HG02840 (cell line): ENCODE data around the gene ROBO1.
"Not testable (repeated sequence)": the region's sequence is repeated elsewhere in the genome, so short reads cannot be mapped to it uniquely, and the experiment has no call there.

Experiments
- ATAC-seq: cut with Tn5 transposase; IDR thresholded peaks from one replicate; pipeline ENCODE4 v1.9.1; 2021; ENCODE audit warnings: mild to moderate bottlenecking, moderate library complexity, moderate number of reproducible peaks; ENCODE audit not compliant: unreplicated experiment, low FRiP score

ROBO1 gene

DNA sequence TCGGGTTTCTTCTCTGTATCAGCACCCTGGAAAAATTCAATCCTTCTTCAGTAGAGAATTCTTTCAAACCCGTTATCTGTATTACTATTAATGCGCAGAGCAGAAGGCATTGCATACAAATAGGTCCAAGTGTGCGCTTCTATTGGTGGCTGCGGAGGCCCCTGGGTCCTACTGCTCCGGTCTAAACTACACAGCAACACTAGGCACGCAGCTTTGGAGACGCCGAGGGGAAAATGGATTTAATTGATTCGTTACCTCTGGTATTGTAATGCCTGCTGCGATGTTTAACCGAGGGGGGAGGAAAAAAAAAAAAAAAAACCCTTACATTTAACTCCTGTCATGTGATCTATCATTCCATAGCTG lies at the start of gene ROBO1:
ROBO1 (minus strand) TSS at position 94 of the 363 bp plus-strand sequence.
- ATAC-seq: no peak

DNA sequence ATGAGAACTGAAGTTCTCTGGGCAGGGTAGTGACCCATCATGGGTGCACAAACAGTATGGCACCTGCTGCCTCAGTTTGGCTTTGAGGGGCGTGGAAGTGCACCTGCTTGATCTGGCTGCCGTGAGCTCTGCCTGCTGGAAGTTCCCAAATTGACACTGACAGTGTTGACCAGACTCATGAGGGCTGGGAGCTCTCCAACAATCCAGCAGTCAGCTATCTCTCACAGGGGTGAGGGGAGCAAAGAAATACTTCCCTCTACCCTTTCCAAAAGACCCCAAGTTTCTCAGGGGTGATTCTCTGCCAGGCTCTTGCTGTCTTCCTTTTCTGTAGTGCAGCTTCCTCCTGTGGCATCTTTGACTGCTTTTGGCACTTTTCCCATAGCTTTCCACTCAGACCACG lies 49.4 kb upstream of the ROBO1 start:
- no peak for ATAC-seq

DNA sequence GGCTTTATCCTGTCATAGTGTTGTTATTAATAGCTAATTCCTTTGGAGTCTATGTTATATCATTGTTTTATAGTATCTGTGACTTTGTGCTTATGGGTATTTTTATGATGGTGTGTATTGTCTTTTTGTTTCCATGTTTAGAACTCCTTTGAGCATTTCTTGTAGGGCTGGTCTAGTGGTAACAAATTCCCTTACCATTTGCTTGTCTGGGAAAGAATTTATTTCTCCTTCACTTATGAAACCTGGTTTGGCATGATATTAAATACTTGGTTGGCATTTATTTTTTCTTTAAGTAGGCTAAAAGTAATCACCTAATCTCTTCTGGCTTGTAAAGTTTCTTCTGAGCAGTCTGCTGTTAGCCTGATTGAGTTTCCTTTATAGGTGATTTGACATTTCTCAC lies 47.7 kb upstream of the ROBO1 start:
- ATAC-seq: no peak

DNA sequence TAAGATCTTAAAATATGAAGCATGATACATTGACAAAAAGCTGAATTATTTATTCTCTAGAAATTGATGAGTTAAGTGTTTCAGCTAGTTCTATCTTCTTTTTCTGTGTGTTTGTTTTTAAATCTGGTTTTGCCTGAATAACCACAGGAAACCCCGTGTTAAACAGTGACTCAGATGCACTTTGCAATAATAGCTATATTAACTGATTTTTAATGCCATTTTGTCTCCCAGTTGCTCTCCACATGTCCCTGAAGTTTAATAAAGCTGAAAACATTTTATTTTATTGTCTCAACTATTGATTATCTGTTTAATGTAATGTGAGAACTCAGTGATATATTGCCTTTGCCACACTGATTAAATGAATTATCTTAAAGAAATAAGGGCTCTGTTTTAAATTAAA lies 42.8 kb upstream of the ROBO1 start:
- ATAC-seq: no peak

DNA sequence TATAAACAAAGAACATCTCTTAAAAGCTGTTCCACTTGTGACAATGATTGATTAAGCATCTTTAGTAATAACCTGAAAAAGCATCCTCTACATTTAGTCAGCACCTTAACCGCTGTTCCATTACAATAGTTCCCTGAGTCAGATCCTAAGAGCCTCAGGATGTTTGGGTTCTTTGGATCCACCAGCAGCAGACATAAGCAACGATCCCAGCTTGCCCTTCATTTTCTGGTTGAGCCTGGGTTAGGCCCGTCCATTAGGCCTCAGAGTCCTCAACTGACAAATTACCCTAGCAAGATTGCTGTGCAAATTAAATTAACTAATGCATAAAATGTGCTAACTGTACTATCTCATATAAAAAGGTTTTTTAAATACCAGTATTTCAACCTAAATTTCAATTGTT lies 42.3 kb upstream of the ROBO1 start:
- ATAC-seq: no peak

DNA sequence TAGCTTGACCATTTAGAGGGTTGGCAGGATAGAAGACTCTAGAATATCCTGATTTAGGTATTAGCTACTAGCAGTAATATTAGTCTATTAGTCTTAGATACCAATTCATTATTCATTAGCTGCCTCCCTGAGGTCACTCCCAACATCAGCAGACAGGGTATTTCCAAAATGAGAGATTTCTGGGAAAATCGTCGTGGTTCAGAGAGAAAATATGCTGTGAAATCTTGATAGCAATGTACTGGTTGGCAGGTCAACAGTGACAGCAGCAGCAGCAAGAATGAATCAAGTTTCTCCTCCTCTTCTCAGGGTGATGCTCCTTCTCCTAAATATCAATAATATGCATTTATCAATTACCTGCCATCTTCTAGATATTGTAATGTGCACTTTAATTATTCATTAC lies 41.3 kb upstream of the ROBO1 start:
- ATAC-seq: no peak

DNA sequence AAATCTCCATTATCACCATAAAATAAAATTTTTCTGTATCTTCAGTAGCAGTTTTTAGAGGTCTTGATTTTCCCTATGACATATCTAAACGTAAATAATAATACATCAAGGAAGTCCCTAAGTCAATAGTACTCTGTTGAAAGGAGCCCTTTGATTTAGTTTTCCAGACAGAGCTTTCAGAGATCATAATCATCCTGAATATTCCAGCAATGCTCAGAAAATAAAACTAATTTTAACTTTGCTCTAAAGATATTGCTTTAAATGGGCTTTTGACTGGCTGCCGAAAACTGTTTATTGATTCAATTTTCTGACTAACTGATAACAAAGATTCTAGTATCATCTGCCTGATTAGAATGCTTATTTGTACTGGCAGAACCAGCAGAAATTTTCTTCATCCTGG lies 40.7 kb upstream of the ROBO1 start:
- ATAC-seq: no peak

DNA sequence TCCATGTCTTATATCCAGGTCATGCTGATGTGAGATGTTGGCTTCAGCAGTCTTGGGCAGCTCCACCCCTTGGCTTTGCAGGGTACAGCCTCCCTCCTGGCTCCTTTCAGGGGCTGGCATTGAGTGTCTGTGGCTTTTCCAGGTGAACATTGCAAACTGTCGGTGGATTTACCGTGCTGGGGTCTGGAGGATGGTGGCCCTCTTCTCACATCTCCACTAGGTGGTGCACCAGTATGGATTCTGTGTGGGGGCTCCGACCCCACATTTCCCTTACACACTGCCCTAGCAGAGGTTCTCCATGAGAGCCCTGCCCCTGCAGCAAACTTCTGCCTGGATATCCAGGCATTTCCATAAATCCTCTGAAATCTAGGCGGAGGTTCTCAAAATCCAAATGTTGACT lies 22.4 kb upstream of the ROBO1 start:
- not testable (repeated sequence) for ATAC-seq

DNA sequence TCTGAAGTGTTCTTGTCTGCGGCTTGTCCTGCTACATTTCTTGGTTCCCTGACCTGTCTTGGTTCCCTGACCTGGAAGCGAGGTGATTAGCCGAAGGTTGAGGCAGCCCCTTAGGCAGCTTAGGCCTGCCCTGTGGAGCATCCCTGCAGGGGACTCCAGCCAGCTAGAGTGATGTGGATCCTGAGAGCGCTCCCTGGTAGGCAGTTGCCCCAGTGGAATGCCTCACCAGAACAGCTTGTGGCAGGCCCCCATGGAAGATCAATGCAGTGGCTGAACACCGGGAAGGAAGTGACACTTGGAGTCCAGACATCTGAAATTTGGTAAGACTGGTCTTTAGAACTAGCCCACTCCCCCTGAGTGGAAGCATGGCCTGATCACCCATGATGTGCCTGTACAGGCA lies 5.5 kb upstream of the ROBO1 start:
- ATAC-seq: no peak

DNA sequence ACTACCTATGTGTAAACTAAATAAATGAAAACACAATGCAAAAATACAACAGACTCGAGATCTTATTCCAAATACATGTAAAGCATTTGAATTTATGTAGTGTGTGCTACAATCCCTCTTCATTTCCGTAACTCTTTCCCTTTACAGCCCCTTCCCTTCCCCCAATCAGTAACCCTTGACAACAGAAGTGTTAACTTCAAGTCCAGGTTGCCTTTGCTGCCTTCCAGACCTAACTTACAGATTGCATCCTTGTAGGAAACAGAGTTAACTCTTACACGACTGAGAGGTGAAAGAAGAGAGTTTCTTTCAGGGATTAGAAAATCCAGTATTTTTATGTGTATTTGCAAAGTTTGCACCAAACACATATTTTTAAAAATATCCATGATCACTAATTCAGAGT lies 1.4 kb upstream of the ROBO1 start:
- no peak for ATAC-seq

DNA sequence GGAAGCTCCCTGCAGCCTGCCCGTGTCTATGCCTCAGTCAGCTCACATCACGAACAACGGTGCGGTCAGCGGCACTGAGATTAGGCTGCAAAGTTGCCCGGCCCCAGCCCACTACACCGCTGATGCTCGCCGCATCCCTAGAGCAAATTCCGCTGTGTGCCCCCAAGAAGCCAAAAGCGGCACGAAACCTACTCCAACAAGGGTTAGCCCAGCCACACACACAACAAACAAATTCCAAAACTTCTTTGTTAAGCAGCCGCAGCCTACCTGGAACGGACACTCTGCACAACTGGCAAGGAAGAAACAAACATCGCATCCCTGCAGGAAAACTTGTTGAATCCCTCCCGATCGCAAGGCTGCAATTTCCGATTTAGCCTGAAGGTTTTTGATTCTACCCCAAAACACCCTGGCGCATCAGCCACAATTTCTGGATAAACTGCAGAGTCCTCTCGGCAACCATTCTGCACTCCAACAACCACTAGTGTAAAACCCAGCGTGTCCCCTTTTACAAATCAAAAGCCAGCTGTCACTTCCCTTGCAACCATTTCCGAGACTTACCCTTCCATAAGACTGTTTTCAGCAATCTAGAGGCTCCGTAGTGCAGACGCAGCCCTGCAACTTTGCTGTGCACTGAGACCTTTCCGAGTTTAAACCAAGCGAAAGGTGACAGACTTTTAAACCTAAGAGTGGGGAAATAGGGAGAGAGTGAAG lies 449 bp downstream of the ROBO1 start:
- ATAC-seq: no peak

DNA sequence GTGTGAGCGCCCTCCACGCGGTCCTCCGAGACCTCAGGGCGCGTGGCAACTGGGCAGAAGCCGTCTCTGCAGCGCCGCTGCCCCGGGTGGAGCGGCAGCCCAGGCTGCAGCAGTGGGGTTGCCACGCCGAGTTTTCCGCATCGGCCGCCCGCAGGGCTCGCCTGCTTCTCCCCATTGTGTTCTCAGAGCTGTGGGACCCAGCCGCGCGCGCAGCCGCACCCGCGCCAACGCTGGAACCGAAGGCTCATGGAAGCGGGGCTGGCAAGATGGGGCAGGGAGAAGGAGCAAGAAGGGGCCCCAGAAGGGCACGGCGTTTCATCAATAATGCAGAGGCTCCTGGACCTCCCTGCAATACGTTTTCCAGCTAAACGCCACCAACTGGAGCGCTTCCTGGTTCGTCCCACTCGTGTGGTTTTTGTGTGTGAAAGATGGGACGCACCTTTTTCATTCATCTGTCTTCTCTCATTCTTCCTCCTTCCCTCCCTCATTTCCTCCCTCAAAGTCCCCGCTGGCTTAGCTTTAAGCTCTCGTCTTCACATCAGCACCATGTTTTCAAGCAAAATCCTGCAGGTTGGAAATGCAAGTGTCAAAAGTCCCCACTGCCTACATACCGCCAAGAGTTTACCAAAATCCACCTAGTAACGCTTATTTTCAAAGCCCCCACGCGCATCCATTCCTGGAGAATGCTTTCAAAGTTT lies 1.2 kb downstream of the ROBO1 start:
- ATAC-seq: no peak

DNA sequence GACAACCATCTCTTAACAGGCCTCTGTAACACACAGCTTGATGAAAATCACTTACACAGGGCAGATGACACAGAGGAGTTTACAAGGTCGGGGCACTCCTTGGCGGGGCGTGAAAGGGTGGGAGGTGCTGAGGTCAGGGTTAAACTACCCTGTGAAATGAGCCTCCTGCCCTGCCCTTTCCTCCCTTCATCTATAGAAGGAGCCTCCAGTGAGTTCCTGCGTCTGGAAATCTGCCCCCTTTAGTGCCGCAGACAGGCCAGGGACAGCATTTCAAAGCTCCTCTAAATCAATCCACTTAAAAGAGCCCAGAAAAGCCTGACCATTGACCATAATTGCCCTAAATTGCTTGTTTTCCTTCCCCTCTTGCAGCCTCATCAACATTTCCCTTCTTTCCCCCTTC lies 1.9 kb downstream of the ROBO1 start:
- ATAC-seq: no peak

DNA sequence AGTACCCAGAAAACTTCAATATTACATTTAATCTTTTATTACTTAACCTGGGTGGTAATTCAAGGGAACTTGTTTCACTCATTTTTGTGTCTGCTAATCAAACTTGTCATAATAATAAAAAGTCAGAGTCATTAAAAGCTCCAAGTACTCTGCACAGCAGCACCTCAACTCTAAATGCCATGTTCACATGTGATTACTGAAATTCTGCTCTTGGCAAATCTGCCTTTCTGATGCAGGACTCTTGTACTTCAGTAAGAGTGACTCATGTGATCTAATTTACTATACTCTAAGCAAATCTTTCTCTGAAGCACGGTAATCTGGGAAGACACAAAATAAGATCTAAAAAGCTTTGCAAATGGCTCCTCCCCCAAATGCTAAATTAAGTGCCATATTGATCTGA lies 6.4 kb downstream of the ROBO1 start:
- no peak for ATAC-seq

DNA sequence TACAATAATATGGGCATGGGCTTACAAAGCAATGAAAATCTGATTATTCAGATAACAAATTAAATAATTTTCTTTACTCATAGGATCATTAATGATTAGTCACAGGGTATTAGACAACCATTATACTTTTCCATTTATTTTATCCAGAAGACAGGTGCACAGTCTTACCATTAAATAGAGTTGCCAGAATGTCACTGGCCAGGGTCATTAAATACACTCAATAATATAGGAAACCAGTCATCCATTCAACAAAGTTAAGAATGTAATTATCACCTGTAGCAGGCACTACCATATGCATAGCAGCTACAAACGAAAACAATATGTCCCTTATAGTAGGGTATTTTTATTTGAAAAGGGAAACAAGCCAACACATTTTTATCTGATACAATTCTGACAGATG lies 16.1 kb downstream of the ROBO1 start:
- no peak for ATAC-seq

DNA sequence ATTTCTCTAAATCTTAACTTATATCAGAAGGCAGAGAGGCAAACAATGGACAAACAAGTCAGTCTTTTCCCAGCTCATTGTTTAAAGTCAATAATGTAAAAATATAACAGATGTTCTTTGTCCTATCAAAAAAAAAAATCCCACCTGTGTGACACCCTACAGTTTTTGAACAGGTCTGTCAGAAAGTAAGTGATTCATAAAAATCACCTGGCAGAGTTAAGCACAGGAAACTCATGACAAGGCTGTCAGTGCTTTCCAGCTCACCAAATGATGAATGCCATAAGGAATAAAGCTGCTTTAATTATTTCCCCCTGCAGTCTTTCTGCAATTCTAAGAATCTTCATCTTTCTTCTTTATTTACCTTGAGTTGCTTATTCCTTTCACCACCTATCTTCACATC lies 30.3 kb downstream of the ROBO1 start:
- no peak for ATAC-seq

DNA sequence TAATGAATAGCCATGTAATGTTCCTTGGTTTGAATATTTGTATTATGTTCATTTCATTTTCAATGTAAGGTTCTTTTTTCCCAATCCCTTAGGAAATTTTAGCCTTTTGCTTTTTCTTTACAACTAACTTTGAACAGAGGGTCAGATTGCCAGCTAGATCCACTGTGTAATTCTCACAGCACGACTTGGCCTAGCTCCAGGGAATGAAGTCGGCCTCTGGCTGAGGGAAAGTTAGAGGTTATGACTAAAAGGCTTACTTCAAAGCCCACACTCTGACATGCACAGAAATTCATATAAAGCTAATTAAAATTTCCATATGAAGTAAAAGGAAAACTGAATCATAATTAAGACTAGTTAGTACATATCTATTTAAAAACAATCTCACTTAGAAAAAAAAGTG lies 38.7 kb downstream of the ROBO1 start:
- no peak for ATAC-seq

DNA sequence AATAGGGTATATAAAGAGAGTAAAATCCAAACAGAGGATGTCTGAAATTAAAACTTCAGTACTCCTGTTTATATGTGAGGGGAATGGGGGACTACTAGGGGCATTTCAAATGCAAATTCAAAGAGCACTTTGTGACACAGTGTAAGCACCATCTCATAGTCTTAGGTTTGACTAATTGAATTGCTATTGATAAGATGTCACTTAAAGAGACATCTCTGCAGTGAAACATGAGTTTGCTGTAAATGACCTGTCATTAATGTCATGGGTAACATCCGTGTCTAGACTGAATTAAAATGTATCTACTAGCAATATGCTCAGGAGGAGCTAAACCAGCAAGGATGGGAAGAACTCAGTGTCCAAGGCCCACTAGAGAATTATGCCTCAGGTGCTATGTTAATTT lies 41.0 kb downstream of the ROBO1 start:
- ATAC-seq: no peak

DNA sequence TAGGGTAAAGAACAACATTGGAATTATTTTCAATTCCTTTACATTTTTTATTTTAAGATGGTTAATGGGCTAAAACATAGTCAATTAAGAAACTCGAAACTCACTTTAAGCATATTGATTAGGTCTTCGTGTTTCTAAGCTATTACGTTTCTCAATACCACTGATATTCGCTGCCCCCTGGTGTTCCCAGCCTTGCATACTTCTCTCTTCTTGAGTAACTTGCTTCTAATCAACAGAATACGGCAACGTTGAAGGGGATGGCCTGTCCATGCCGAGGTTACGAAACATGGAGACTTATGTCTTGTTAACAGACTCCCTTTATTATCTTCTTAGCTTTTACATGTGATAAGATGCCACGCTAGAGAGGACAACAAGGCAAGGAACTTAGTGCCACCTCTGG lies 43.6 kb downstream of the ROBO1 start:
- ATAC-seq: no peak

DNA sequence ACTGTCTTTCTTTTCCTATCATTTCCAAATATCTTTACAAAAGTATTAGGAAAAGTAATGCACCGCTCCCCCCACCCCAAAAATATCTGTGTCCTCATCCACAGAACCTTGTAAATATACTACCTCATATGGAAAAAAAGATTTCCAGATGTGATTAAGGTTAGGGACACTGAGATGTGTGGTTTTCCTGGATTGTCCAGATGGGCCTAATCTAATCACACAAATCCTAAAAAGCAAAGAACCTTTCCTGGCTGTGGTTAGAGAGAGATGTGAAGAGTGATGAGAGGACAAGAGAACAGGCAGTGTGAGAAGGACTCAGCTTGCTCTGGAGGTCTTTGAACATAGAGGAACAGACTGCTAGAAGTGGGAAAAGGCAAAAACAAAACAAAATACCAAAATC lies 77.7 kb downstream of the ROBO1 start:
- ATAC-seq: no peak

DNA sequence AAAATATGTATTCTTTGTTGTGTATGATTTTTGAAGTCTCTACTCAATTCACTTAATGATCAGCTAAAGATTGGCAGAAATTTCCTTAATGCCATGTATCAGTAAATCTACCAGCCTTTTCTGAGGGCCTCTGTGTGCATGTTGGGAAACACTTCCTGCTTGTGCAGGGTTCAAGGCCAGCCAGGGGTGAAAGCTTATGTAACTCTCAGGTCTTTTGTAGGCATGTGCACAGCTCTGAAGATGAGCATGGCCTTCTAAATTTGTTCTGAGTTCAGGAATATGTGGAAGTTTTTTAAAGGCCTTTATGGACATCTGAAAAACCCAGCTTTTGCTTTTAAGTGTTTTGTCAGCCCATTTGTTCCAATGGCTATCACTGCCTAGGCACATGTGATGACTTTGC lies 82.7 kb downstream of the ROBO1 start:
- no peak for ATAC-seq

DNA sequence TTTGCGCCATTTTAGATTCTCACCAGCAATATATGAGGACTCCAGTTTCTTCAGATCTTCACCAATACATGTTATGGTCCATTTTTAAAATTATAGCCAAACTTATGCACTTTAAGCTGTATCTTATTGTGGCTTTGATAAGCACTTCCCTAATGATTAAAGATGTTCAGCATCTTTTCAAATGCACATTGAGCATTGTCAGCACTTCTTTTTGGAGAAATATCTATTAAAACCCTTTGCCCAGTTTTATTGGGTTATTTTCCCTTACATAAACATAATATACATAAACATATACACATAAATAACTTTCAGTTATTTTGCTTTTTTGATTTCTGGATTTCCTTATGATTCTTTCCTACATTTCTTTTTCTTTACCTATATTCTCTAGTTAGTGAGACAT lies 83.8 kb downstream of the ROBO1 start:
- ATAC-seq: no peak
